GM23338 (cell line): Measurements from ENCODE around the gene AFF3. TPM values are rescaled to one million over a fixed set of nuclear protein-coding genes. Genes with fewer than 3 reads are reported as not detected.

Experiments used
- ATAC-seq: fragments of 200-7000 bp; cut with Tn5 transposase; 3 replicates; pipeline ENCODE4 v1.9.1; 2020
- DNase-seq: peaks from one replicate; pipeline ENCODE4 v3.0.0-alpha.2; 2015; ENCODE audit warnings: low spot score
- H2AFZ ChIP-seq: fragments of 200-600 bp; sonication (generic); 2 replicates; pipeline ENCODE4 v1.8.0; 2016; ENCODE audit warnings: antibody characterized with exemption, mild to moderate bottlenecking, moderate library complexity
- H3F3A ChIP-seq: fragments of 200-600 bp; sonication (generic); replicated peaks from 2 replicates; pipeline ENCODE4 v1.8.0; 2017; ENCODE audit warnings: antibody characterized with exemption, mixed run types, low read depth
- H3K27ac ChIP-seq: fragments of 200-600 bp; sonication (generic); 2 replicates; pipeline ENCODE4 v1.6.1; 2016; ENCODE audit warnings: low read depth
- H3K27me3 ChIP-seq: fragments of 200-600 bp; sonication (generic); 2 replicates; pipeline ENCODE4 v1.8.0; 2016; ENCODE audit warnings: mild to moderate bottlenecking, mixed run types, moderate library complexity; ENCODE audit not compliant: insufficient read depth
- H3K36me3 ChIP-seq: fragments of 200-600 bp; sonication (generic); 2 replicates; pipeline ENCODE4 v1.8.0; 2016; ENCODE audit warnings: mild to moderate bottlenecking; ENCODE audit not compliant: insufficient read depth
- H3K4me1 ChIP-seq: fragments of 200-600 bp; sonication (generic); 2 replicates; pipeline ENCODE4 v1.8.0; 2016; ENCODE audit warnings: mild to moderate bottlenecking, moderate library complexity; ENCODE audit not compliant: insufficient read depth
- H3K4me2 ChIP-seq: fragments of 200-600 bp; sonication (generic); 2 replicates; pipeline ENCODE4 v1.7.1; 2017; ENCODE audit warnings: mixed run types
- H3K4me3 ChIP-seq: fragments of 200-600 bp; sonication (generic); 2 replicates; pipeline ENCODE4 v1.6.1; 2016; ENCODE audit warnings: mixed run types
- H3K79me2 ChIP-seq: fragments of 200-600 bp; sonication (generic); replicated peaks from 2 replicates; pipeline ENCODE4 v1.8.0; 2017; ENCODE audit warnings: mild to moderate bottlenecking; ENCODE audit not compliant: insufficient read depth
- H3K9me2 ChIP-seq: fragments of 200-600 bp; sonication (generic); 2 replicates; pipeline ENCODE4 v1.8.0; 2017; ENCODE audit not compliant: insufficient read depth
- H4K20me1 ChIP-seq: fragments of 200-600 bp; sonication (generic); replicated peaks from 2 replicates; pipeline ENCODE4 v1.8.0; 2017; ENCODE audit warnings: mild to moderate bottlenecking; ENCODE audit not compliant: insufficient read depth
- H3K27ac Mint-ChIP-seq: 2 replicates; pipeline ENCODE4 v1.8.0; 2020; ENCODE audit warnings: inconsistent platforms, mild to moderate bottlenecking, moderate library complexity, mixed read lengths
- H3K27me3 Mint-ChIP-seq: 3 replicates; pipeline ENCODE4 v1.8.0; 2022; ENCODE audit warnings: low read depth, mild to moderate bottlenecking, moderate library complexity, mixed read lengths, inconsistent platforms; ENCODE audit not compliant: insufficient read depth, poor library complexity
- H3K36me3 Mint-ChIP-seq: 3 replicates; pipeline ENCODE4 v1.8.0; 2021; ENCODE audit warnings: low read depth, mild to moderate bottlenecking, inconsistent platforms, moderate library complexity, mixed read lengths
- H3K4me1 Mint-ChIP-seq: 3 replicates; pipeline ENCODE4 v1.8.0; 2020; ENCODE audit warnings: mild to moderate bottlenecking, inconsistent platforms, mixed read lengths
- H3K4me3 Mint-ChIP-seq: 3 replicates; pipeline ENCODE4 v1.8.0; 2021; ENCODE audit warnings: moderate library complexity, mild to moderate bottlenecking, inconsistent platforms, mixed read lengths
- H3K9me3 Mint-ChIP-seq: 3 replicates; pipeline ENCODE4 v1.8.0; 2020; ENCODE audit warnings: moderate library complexity, mild to moderate bottlenecking, inconsistent platforms, mixed read lengths
- CREB1 ChIP-seq: fragments of 250-450 bp; sonication (Bioruptor Pico); IDR thresholded peaks from 2 replicates; pipeline ENCODE4 v1.5.0; 2020; ENCODE audit warnings: low read depth, mild to moderate bottlenecking, moderate library complexity
- EZH2 ChIP-seq: fragments of 200-600 bp; sonication (generic); IDR thresholded peaks from one replicate; pipeline ENCODE4 v1.8.0; 2017; ENCODE audit warnings: antibody characterized with exemption, mild to moderate bottlenecking, low read depth; ENCODE audit not compliant: unreplicated experiment
- EZH2phosphoT487 ChIP-seq: fragments of 200-600 bp; sonication (generic); IDR thresholded peaks from one replicate; pipeline ENCODE4 v1.8.1; 2018; ENCODE audit warnings: antibody characterized with exemption; ENCODE audit not compliant: unreplicated experiment
- JUNB ChIP-seq: IDR thresholded peaks from one replicate; pipeline ENCODE4 v1.6.1; 2016; ENCODE audit warnings: antibody characterized with exemption; ENCODE audit not compliant: unreplicated experiment
- POLR2AphosphoS5 ChIP-seq: IDR thresholded peaks from 2 replicates; pipeline ENCODE4 v1.6.1; 2016; ENCODE audit warnings: antibody characterized with exemption, low read depth
- STAT1 ChIP-seq: IDR thresholded peaks from one replicate; pipeline ENCODE4 v1.6.1; 2016; ENCODE audit warnings: antibody characterized with exemption; ENCODE audit not compliant: unreplicated experiment
- ZNF114 ChIP-seq: fragments of 250-450 bp; sonication (Bioruptor Pico); IDR thresholded peaks from 2 replicates; pipeline ENCODE4 v1.5.0; 2020; ENCODE audit warnings: mild to moderate bottlenecking, moderate library complexity
- ZNF331 ChIP-seq: fragments of 250-450 bp; sonication (Bioruptor Pico); IDR thresholded peaks from 2 replicates; pipeline ENCODE4 v1.5.0; 2020; ENCODE audit warnings: low read depth, mild to moderate bottlenecking, moderate library complexity
- polyA plus RNA-seq: library from polyadenylated mRNA; unstranded; fragments of >200 nt; fragmentation: Nextera tagmentation; extraction: Ambion mirVana; gene quantifications from 2 replicates; pipeline ENCODE4 v1.2.1, GENCODE V29; 2016
- total RNA-seq: library from RNA; depleted of rRNA; stranded (reverse); fragments of >200 nt; shearing (Covaris generic); gene quantifications from 2 replicates; pipeline ENCODE4 v1.2.3, GENCODE V29; 2014
- TF ChIP-seq, protein P1 (sequence below): IDR thresholded peaks from one replicate; pipeline ENCODE4 v1.6.1; 2018; ENCODE audit warnings: antibody characterized with exemption; ENCODE audit not compliant: unreplicated experiment
- TF ChIP-seq, protein P2 (sequence below): fragments of 250-450 bp; sonication (Bioruptor Pico); IDR thresholded peaks from 2 replicates; pipeline ENCODE4 v1.5.0; 2020; ENCODE audit warnings: mild to moderate bottlenecking, moderate library complexity
- TF ChIP-seq, protein P3 (sequence below): IDR thresholded peaks from 2 replicates; pipeline ENCODE4 v1.6.1; 2016; ENCODE audit warnings: antibody characterized with exemption
- TF ChIP-seq, protein P4 (sequence below), 2 experiments: fragments of 200-600 bp in 1 of 2; sonication (generic) in 1 of 2; conservative IDR thresholded peaks; 2 replicates each; pipeline versions ENCODE4 v1.5.1 to v1.6.1; 2016 to 2017; ENCODE audit warnings: antibody characterized with exemption in 2 of 2, low read depth in 2 of 2, mild to moderate bottlenecking in 2 of 2, moderate library complexity in 1 of 2

Gene AFF3
- total and polyA plus RNA-seq, 2 experiments from 2014 or later, result 0.73 to 1.4 TPM

DNA sequence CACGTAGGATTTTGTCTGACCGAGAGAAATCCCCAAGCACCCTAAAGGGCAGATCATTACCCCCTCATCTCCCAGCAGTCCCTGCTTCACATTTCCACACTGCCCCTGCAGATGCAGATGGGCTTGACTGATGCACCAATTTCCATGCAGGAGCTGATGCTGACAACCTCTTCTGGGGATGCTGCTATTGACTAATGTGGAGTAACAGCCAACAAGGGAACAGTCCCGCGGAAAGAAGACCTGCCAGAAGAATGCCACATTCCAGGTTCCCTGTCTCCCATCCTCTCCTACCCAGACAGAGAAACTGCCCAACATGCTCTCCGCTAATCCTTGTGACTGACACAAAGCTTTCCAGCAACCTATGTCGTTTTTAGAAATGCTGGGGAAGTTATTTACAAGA lies 91.7 kb downstream of the AFF3 start:
- H3K27ac ChIP-seq, result no peak overlapping the region
- peaks cover 3% of the 10 kb centered on the region for H3K27me3 Mint-ChIP-seq
- H3K36me3 Mint-ChIP-seq, result no peaks in the 10 kb centered on the region
- peaks cover 8% of the 10 kb centered on the region; the same call in 1 of the 3 replicates for H3K4me1 Mint-ChIP-seq
- H3K9me3 Mint-ChIP-seq, result no peaks in the 10 kb centered on the region
- no peak overlapping the region; the same call in 1 of the 2 replicates for H2AFZ ChIP-seq
- no peak for ATAC-seq
- no peaks in the 10 kb centered on the region for H3F3A ChIP-seq
- TF ChIP-seq STAT1 (no peak), ZNF114 (CRISPR knock-in tag) (no peak), ZNF331 (CRISPR knock-in tag) (no peak), CREB1 (CRISPR knock-in tag) (no peak), EZH2 (no peak), EZH2phosphoT487 (no peak), JUNB (no peak), POLR2AphosphoS5 (no peak)
- TF ChIP-seq, protein P1, sequence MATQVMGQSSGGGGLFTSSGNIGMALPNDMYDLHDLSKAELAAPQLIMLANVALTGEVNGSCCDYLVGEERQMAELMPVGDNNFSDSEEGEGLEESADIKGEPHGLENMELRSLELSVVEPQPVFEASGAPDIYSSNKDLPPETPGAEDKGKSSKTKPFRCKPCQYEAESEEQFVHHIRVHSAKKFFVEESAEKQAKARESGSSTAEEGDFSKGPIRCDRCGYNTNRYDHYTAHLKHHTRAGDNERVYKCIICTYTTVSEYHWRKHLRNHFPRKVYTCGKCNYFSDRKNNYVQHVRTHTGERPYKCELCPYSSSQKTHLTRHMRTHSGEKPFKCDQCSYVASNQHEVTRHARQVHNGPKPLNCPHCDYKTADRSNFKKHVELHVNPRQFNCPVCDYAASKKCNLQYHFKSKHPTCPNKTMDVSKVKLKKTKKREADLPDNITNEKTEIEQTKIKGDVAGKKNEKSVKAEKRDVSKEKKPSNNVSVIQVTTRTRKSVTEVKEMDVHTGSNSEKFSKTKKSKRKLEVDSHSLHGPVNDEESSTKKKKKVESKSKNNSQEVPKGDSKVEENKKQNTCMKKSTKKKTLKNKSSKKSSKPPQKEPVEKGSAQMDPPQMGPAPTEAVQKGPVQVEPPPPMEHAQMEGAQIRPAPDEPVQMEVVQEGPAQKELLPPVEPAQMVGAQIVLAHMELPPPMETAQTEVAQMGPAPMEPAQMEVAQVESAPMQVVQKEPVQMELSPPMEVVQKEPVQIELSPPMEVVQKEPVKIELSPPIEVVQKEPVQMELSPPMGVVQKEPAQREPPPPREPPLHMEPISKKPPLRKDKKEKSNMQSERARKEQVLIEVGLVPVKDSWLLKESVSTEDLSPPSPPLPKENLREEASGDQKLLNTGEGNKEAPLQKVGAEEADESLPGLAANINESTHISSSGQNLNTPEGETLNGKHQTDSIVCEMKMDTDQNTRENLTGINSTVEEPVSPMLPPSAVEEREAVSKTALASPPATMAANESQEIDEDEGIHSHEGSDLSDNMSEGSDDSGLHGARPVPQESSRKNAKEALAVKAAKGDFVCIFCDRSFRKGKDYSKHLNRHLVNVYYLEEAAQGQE, result no peak
- TF ChIP-seq, protein P2, sequence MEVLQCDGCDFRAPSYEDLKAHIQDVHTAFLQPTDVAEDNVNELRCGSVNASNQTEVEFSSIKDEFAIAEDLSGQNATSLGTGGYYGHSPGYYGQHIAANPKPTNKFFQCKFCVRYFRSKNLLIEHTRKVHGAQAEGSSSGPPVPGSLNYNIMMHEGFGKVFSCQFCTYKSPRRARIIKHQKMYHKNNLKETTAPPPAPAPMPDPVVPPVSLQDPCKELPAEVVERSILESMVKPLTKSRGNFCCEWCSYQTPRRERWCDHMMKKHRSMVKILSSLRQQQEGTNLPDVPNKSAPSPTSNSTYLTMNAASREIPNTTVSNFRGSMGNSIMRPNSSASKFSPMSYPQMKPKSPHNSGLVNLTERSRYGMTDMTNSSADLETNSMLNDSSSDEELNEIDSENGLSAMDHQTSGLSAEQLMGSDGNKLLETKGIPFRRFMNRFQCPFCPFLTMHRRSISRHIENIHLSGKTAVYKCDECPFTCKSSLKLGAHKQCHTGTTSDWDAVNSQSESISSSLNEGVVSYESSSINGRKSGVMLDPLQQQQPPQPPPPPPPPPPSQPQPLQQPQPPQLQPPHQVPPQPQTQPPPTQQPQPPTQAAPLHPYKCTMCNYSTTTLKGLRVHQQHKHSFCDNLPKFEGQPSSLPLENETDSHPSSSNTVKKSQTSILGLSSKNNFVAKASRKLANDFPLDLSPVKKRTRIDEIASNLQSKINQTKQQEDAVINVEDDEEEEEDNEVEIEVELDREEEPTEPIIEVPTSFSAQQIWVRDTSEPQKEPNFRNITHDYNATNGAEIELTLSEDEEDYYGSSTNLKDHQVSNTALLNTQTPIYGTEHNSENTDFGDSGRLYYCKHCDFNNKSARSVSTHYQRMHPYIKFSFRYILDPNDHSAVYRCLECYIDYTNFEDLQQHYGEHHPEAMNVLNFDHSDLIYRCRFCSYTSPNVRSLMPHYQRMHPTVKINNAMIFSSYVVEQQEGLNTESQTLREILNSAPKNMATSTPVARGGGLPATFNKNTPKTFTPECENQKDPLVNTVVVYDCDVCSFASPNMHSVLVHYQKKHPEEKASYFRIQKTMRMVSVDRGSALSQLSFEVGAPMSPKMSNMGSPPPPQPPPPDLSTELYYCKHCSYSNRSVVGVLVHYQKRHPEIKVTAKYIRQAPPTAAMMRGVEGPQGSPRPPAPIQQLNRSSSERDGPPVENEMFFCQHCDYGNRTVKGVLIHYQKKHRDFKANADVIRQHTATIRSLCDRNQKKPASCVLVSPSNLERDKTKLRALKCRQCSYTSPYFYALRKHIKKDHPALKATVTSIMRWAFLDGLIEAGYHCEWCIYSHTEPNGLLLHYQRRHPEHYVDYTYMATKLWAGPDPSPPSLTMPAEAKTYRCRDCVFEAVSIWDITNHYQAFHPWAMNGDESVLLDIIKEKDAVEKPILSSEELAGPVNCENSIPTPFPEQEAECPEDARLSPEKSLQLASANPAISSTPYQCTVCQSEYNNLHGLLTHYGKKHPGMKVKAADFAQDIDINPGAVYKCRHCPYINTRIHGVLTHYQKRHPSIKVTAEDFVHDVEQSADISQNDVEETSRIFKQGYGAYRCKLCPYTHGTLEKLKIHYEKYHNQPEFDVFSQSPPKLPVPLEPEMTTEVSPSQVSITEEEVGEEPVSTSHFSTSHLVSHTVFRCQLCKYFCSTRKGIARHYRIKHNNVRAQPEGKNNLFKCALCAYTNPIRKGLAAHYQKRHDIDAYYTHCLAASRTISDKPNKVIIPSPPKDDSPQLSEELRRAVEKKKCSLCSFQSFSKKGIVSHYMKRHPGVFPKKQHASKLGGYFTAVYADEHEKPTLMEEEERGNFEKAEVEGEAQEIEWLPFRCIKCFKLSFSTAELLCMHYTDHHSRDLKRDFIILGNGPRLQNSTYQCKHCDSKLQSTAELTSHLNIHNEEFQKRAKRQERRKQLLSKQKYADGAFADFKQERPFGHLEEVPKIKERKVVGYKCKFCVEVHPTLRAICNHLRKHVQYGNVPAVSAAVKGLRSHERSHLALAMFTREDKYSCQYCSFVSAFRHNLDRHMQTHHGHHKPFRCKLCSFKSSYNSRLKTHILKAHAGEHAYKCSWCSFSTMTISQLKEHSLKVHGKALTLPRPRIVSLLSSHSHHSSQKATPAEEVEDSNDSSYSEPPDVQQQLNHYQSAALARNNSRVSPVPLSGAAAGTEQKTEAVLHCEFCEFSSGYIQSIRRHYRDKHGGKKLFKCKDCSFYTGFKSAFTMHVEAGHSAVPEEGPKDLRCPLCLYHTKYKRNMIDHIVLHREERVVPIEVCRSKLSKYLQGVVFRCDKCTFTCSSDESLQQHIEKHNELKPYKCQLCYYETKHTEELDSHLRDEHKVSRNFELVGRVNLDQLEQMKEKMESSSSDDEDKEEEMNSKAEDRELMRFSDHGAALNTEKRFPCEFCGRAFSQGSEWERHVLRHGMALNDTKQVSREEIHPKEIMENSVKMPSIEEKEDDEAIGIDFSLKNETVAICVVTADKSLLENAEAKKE (CRISPR knock-in tag), result no peak
- TF ChIP-seq, protein P3, sequence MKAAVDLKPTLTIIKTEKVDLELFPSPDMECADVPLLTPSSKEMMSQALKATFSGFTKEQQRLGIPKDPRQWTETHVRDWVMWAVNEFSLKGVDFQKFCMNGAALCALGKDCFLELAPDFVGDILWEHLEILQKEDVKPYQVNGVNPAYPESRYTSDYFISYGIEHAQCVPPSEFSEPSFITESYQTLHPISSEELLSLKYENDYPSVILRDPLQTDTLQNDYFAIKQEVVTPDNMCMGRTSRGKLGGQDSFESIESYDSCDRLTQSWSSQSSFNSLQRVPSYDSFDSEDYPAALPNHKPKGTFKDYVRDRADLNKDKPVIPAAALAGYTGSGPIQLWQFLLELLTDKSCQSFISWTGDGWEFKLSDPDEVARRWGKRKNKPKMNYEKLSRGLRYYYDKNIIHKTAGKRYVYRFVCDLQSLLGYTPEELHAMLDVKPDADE, result no peak
- TF ChIP-seq, protein P4, sequence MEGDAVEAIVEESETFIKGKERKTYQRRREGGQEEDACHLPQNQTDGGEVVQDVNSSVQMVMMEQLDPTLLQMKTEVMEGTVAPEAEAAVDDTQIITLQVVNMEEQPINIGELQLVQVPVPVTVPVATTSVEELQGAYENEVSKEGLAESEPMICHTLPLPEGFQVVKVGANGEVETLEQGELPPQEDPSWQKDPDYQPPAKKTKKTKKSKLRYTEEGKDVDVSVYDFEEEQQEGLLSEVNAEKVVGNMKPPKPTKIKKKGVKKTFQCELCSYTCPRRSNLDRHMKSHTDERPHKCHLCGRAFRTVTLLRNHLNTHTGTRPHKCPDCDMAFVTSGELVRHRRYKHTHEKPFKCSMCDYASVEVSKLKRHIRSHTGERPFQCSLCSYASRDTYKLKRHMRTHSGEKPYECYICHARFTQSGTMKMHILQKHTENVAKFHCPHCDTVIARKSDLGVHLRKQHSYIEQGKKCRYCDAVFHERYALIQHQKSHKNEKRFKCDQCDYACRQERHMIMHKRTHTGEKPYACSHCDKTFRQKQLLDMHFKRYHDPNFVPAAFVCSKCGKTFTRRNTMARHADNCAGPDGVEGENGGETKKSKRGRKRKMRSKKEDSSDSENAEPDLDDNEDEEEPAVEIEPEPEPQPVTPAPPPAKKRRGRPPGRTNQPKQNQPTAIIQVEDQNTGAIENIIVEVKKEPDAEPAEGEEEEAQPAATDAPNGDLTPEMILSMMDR (conservative IDR thresholded peaks at IDR 0.05; ENCODE audit: low read depth in 2 of 2), result no peak
- H3K4me3 Mint-ChIP-seq, result no peak overlapping the region
- H3K27ac Mint-ChIP-seq, result no peak overlapping the region
- no peak for DNase-seq
- H4K20me1 ChIP-seq, result no peaks in the 10 kb centered on the region
- no peaks in the 10 kb centered on the region for H3K79me2 ChIP-seq
- H3K4me2 ChIP-seq, result no peak overlapping the region
- no peaks in the 10 kb centered on the region; the same call in 1 of the 2 replicates for H3K9me2 ChIP-seq
- H3K36me3 ChIP-seq, result no peaks in the 10 kb centered on the region
- no peak overlapping the region for H3K4me3 ChIP-seq
- H3K27me3 ChIP-seq, result no peaks in the 10 kb centered on the region
- H3K4me1 ChIP-seq, result no peaks in the 10 kb centered on the region
